ENCODE measurements around the gene HOXC12.

HOXC12 gene

GRCh38 chr12:53971129-53971528, 16.4 kb downstream of the HOXC12 start:
- Histone ChIP-seq H3K9me2 (replicated peaks; ENCODE audit: insufficient read depth, low read length) (no peaks in the 10 kb centered on the region), H3F3A (ENCODE audit: insufficient read depth, low read length) (peaks cover 4% of the 10 kb centered on the region; the same call in 1 of the 2 replicates), H3K27ac (ENCODE audit: low read length) (no peak overlapping the region), H3K4me1 (ENCODE audit: low read length) (no peaks in the 10 kb centered on the region), H3K4me2 (ENCODE audit: low read depth, low read length) (no peak overlapping the region), H3K9me3 (replicated peaks; ENCODE audit: insufficient read depth, low read length) (no peaks in the 10 kb centered on the region), H3K9ac (ENCODE audit: low read length) (no peak overlapping the region), H3K79me2 (ENCODE audit: low read length) (no peaks in the 10 kb centered on the region), H4K20me1 (ENCODE audit: insufficient read depth, low read length) (no peaks in the 10 kb centered on the region; the same call in 1 of the 2 replicates), H2AFZ (ENCODE audit: low read length) (no peak overlapping the region), H3K36me3 (replicated peaks; ENCODE audit: insufficient read depth, low read length) (no peaks in the 10 kb centered on the region), H3K27me3 (replicated peaks; ENCODE audit: insufficient read depth, low read length) (peaks cover 97% of the 10 kb centered on the region), H3K4me3 (ENCODE audit: low read length) (no peak overlapping the region)
- no peak for DNase-seq
- no peak for TF ChIP-seq CTCF (IDR thresholded peaks at IDR 0.05; ENCODE audit: low read length)
- no peak for TF ChIP-seq EZH2 (optimal IDR thresholded peaks at IDR 0.05; ENCODE audit: low read depth, low read length)
- TF ChIP-seq EZH2phosphoT487 (IDR thresholded peaks at IDR 0.05; ENCODE audit: low read length) = no peak

- Histone ChIP-seq H3K4me3 (ENCODE audit: low read length) (no peak overlapping the region), H3K79me2 (ENCODE audit: low read length) (no peaks in the 10 kb centered on the region), H3K27ac (ENCODE audit: low read length) (no peak overlapping the region), H3K4me1 (ENCODE audit: low read length) (no peaks in the 10 kb centered on the region), H3K4me2 (ENCODE audit: low read depth, low read length) (no peak overlapping the region), H4K20me1 (ENCODE audit: insufficient read depth, low read length) (no peaks in the 10 kb centered on the region; the same call in 1 of the 2 replicates), H3K36me3 (replicated peaks; ENCODE audit: insufficient read depth, low read length) (no peaks in the 10 kb centered on the region), H3K9me3 (replicated peaks; ENCODE audit: insufficient read depth, low read length) (no peaks in the 10 kb centered on the region), H3K9me2 (replicated peaks; ENCODE audit: insufficient read depth, low read length) (no peaks in the 10 kb centered on the region), H3F3A (ENCODE audit: insufficient read depth, low read length) (peaks cover 4% of the 10 kb centered on the region; the same call in 1 of the 2 replicates), H3K27me3 (replicated peaks; ENCODE audit: insufficient read depth, low read length) (peaks cover 97% of the 10 kb centered on the region), H2AFZ (ENCODE audit: low read length) (no peak overlapping the region), H3K9ac (ENCODE audit: low read length) (no peak overlapping the region)
- TF ChIP-seq CTCF (IDR thresholded peaks at IDR 0.05; ENCODE audit: low read length) (no peak), EZH2 (optimal IDR thresholded peaks at IDR 0.05; ENCODE audit: low read depth, low read length) (no peak), EZH2phosphoT487 (IDR thresholded peaks at IDR 0.05; ENCODE audit: low read length) (no peak)
- DNase-seq = no peak
Measured at GRCh38 chr12:53971686-53972085, 17.0 kb downstream of the HOXC12 start.

GRCh38 chr12:53972152-53972702, 17.5 kb downstream of the HOXC12 start:
- Histone ChIP-seq H3F3A (ENCODE audit: insufficient read depth, low read length) (peaks cover 4% of the 10 kb centered on the region; the same call in 1 of the 2 replicates), H3K9ac (ENCODE audit: low read length) (no peak overlapping the region), H3K9me3 (replicated peaks; ENCODE audit: insufficient read depth, low read length) (no peaks in the 10 kb centered on the region), H3K27me3 (replicated peaks; ENCODE audit: insufficient read depth, low read length) (peaks cover 97% of the 10 kb centered on the region), H2AFZ (ENCODE audit: low read length) (no peak overlapping the region), H4K20me1 (ENCODE audit: insufficient read depth, low read length) (no peaks in the 10 kb centered on the region; the same call in 1 of the 2 replicates), H3K4me3 (ENCODE audit: low read length) (no peak overlapping the region), H3K27ac (ENCODE audit: low read length) (no peak overlapping the region), H3K4me1 (ENCODE audit: low read length) (no peaks in the 10 kb centered on the region), H3K4me2 (ENCODE audit: low read depth, low read length) (no peak overlapping the region), H3K9me2 (replicated peaks; ENCODE audit: insufficient read depth, low read length) (no peaks in the 10 kb centered on the region), H3K36me3 (replicated peaks; ENCODE audit: insufficient read depth, low read length) (no peaks in the 10 kb centered on the region), H3K79me2 (ENCODE audit: low read length) (no peaks in the 10 kb centered on the region)
- no peak for TF ChIP-seq EZH2 (optimal IDR thresholded peaks at IDR 0.05; ENCODE audit: low read depth, low read length)
- TF ChIP-seq EZH2phosphoT487 (IDR thresholded peaks at IDR 0.05; ENCODE audit: low read length) = no peak
- TF ChIP-seq CTCF (IDR thresholded peaks at IDR 0.05; ENCODE audit: low read length) = no peak
- no peak for DNase-seq

All from MM.1S (cell line).